Activated naive CD8-positive, alpha-beta T cell treated with anti-CD3 and anti-CD28 coated beads, Interleukin-2, amount 50 U/mL, for 16 hours (primary cell): ENCODE measurements around the gene VPS35L.

Experiments used
- DNase-seq: peaks from one replicate; pipeline ENCODE4 v3.0.0-alpha.2; 2020; ENCODE audit warnings: low read depth, low spot score

The VPS35L gene

GRCh38 chr16:19691161-19691711, 135.7 kb downstream of the VPS35L start:
- DNase-seq, result no peak

- DNase-seq, result no peak
These were observed 139.5 kb downstream of the VPS35L start for GRCh38 chr16:19694989-19695388.

- no peak for DNase-seq
These were observed 140.8 kb downstream of the VPS35L start for GRCh38 chr16:19696328-19696727.

- DNase-seq, result no peak
These were observed 141.5 kb downstream of the VPS35L start for GRCh38 chr16:19696961-19697360.

GRCh38 chr16:19697756-19698318, 142.3 kb downstream of the VPS35L start:
- no peak for DNase-seq

- no peak for DNase-seq
These were observed 143.3 kb downstream of the VPS35L start for GRCh38 chr16:19698480-19699465.

GRCh38 chr16:19699472-19699871, 144.0 kb downstream of the VPS35L start:
- DNase-seq, result no peak

GRCh38 chr16:19700319-19700781, 144.8 kb downstream of the VPS35L start:
- no peak for DNase-seq

GRCh38 chr16:19701091-19701490, 145.6 kb downstream of the VPS35L start:
- no peak for DNase-seq

- DNase-seq, result no peak
These were observed 147.8 kb downstream of the VPS35L start for GRCh38 chr16:19703172-19703889.

- DNase-seq, result no peak
These were observed 149.0 kb downstream of the VPS35L start for GRCh38 chr16:19704321-19705145.

GRCh38 chr16:19705146-19705501, 149.6 kb downstream of the VPS35L start:
- no peak for DNase-seq

- no peak for DNase-seq
These were observed 150.3 kb downstream of the VPS35L start for GRCh38 chr16:19705843-19706242.

- no peak for DNase-seq
These were observed 151.3 kb downstream of the VPS35L start for GRCh38 chr16:19706846-19707245.

- no peak for DNase-seq
These were observed 152.2 kb downstream of the VPS35L start for GRCh38 chr16:19707569-19708295.

- DNase-seq, result no peak
These were observed 153.0 kb downstream of the VPS35L start for GRCh38 chr16:19708296-19709205.

- no peak for DNase-seq
These were observed 154.1 kb downstream of the VPS35L start for GRCh38 chr16:19709381-19710136.

- DNase-seq, result no peak
These were observed 154.8 kb downstream of the VPS35L start for GRCh38 chr16:19710191-19710908.
